HG02642 (cell line): ENCODE data around the gene CES2.
"Not testable (repeated sequence)": the region's sequence is repeated elsewhere in the genome, so short reads cannot be mapped to it uniquely, and the experiment has no call there.

Experiments used
- ATAC-seq: cut with Tn5 transposase; IDR thresholded peaks from one replicate; pipeline ENCODE4 v1.9.1; 2021; ENCODE audit warnings: mild to moderate bottlenecking; ENCODE audit not compliant: unreplicated experiment, poor library complexity

Gene CES2

GRCh38 chr16:66935314-66936011 lies at the start of gene CES2:
Gene CES2, plus strand, starts transcription at chr16:66935516. Its CDS starts 120 bp downstream, at chr16:66935636.
- no peak for ATAC-seq

- ATAC-seq: no peak
Observed at GRCh38 chr16:66886321-66886720, 49.0 kb upstream of the CES2 start.

GRCh38 chr16:66886914-66887313 lies 48.4 kb upstream of the CES2 start:
- no peak for ATAC-seq

GRCh38 chr16:66888647-66889615 lies 46.4 kb upstream of the CES2 start:
- ATAC-seq: no peak

GRCh38 chr16:66889622-66890021 lies 45.7 kb upstream of the CES2 start:
- ATAC-seq: no peak

- no peak for ATAC-seq
Observed at GRCh38 chr16:66890799-66891198, 44.5 kb upstream of the CES2 start.

GRCh38 chr16:66891360-66891759 lies 44.0 kb upstream of the CES2 start:
- ATAC-seq: no peak

- no peak for ATAC-seq
Observed at GRCh38 chr16:66891797-66892196, 43.5 kb upstream of the CES2 start.

GRCh38 chr16:66894055-66894454 lies 41.3 kb upstream of the CES2 start:
- no peak for ATAC-seq

- ATAC-seq: peak; percentile 62
Observed at GRCh38 chr16:66894948-66895688, 40.2 kb upstream of the CES2 start.

- ATAC-seq: no peak
Observed at GRCh38 chr16:66895689-66895979, 39.7 kb upstream of the CES2 start.

GRCh38 chr16:66895999-66896398 lies 39.3 kb upstream of the CES2 start:
- no peak for ATAC-seq

- ATAC-seq: not testable (repeated sequence)
Observed at GRCh38 chr16:66896682-66897081, 38.6 kb upstream of the CES2 start.

GRCh38 chr16:66898207-66898606 lies 37.1 kb upstream of the CES2 start:
- no peak for ATAC-seq

- ATAC-seq: no peak
Observed at GRCh38 chr16:66898933-66899309, 36.4 kb upstream of the CES2 start.

GRCh38 chr16:66899310-66899944 lies 35.9 kb upstream of the CES2 start:
- no peak for ATAC-seq

GRCh38 chr16:66899945-66900710 lies 35.2 kb upstream of the CES2 start:
- ATAC-seq: no peak

GRCh38 chr16:66900721-66901441 lies 34.4 kb upstream of the CES2 start:
- ATAC-seq: no peak

GRCh38 chr16:66901626-66902025 lies 33.7 kb upstream of the CES2 start:
- ATAC-seq: no peak
